ENCODE measurements around the gene TLL2. TPM values are rescaled to one million over a fixed set of nuclear protein-coding genes. Genes with fewer than 3 reads are reported as not detected.

TLL2 gene
- total and polyA plus RNA-seq, 8 donors: 0.09 to 0.69 (median 0.29) TPM

DNA sequence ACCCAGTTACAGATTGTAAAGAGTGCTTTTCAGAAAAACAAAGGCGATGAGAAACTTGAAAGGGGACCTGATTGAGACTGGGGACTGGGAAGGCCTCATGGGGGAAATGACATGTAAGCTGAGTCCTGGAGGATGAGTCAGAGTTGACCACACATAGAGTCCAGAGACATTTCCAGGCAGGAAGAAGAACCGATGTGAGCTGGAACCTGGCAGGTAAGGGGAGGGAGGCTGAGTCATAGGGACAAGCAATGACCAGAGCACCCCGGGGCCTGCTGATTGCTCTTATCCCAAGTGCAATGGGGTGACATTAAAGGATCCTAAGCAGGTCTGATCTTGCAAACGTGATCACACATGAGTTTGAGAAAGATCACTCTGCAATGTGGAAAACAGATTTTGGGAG lies 11.7 kb downstream of the TLL2 start:
- Histone ChIP-seq H3K9me3 (no peaks in the 10 kb centered on the region), H3K27me3 (peaks cover 0 to 41% of the 10 kb centered on the region in 2 donors), H3K4me1 (no peaks in the 10 kb centered on the region), H3K36me3 (no peaks in the 10 kb centered on the region), H3K4me3 (no peak overlapping the region), H3K27ac (no peak overlapping the region)
- DNase-seq: no peak
- TF ChIP-seq, protein P1, sequence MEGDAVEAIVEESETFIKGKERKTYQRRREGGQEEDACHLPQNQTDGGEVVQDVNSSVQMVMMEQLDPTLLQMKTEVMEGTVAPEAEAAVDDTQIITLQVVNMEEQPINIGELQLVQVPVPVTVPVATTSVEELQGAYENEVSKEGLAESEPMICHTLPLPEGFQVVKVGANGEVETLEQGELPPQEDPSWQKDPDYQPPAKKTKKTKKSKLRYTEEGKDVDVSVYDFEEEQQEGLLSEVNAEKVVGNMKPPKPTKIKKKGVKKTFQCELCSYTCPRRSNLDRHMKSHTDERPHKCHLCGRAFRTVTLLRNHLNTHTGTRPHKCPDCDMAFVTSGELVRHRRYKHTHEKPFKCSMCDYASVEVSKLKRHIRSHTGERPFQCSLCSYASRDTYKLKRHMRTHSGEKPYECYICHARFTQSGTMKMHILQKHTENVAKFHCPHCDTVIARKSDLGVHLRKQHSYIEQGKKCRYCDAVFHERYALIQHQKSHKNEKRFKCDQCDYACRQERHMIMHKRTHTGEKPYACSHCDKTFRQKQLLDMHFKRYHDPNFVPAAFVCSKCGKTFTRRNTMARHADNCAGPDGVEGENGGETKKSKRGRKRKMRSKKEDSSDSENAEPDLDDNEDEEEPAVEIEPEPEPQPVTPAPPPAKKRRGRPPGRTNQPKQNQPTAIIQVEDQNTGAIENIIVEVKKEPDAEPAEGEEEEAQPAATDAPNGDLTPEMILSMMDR (IDR thresholded peaks at IDR 0.05): no peak
- intact Hi-C loops (cut with DNase I): no loop called here
- ATAC-seq: no peak

DNA sequence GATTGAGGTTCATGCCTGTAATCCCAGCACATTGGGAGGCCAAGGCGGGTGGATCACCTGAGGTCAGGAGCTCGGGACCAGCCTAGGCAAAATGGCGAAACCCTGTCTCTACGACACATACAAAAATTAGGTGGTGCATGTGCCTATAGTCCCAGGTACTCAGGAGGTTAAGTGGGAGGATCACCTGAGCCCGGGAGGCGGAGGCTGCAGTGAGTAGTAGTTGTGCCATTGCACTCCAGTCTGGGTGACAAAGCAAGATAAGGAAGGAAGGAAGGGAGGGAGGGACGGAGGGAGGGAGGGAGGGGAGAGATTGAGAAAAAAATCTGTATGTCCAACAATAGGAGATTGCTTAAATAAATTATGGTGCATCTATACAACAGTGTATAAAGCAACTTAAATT lies 13.2 kb downstream of the TLL2 start:
- Histone ChIP-seq H3K36me3 (no peaks in the 10 kb centered on the region), H3K9me3 (no peaks in the 10 kb centered on the region), H3K27me3 (peaks cover 0 to 41% of the 10 kb centered on the region in 2 donors), H3K4me1 (no peaks in the 10 kb centered on the region), H3K27ac (no peak overlapping the region), H3K4me3 (no peak overlapping the region)
- TF ChIP-seq, protein P1 (IDR thresholded peaks at IDR 0.05): no peak
- intact Hi-C loops (cut with DNase I): no loop called here
- no peak for DNase-seq
- ATAC-seq: no peak

DNA sequence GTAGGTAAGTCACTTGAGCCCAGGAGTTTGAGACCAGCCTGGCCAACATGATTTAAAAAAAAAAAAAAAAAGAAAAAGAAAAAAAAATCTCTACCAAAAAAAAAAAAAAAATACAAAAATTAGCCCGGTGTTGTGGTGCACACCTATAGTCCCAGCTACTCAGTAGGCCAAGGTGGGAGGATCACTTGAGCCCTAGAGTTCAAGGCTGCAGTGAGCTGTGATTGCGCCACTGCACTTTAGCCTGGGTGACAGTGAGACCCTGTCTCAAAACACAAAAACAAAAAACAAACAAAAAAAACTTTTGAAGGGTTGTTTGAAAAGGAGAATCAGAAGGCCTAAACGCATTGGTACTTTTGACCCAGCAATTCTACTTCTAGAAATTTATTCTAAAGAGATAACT lies 13.7 kb downstream of the TLL2 start:
- H3K36me3 ChIP-seq: no peaks in the 10 kb centered on the region
- intact Hi-C loops (cut with DNase I): no loop called here
- ATAC-seq (no peak), DNase-seq (no peak)
- TF ChIP-seq, protein P1 (IDR thresholded peaks at IDR 0.05): no peak
- peaks cover 0 to 37% of the 10 kb centered on the region in 2 donors for H3K27me3 ChIP-seq
- no peaks in the 10 kb centered on the region for H3K9me3 ChIP-seq
- H3K4me3 ChIP-seq: no peak overlapping the region
- no peaks in the 10 kb centered on the region for H3K4me1 ChIP-seq
- no peak overlapping the region for H3K27ac ChIP-seq

DNA sequence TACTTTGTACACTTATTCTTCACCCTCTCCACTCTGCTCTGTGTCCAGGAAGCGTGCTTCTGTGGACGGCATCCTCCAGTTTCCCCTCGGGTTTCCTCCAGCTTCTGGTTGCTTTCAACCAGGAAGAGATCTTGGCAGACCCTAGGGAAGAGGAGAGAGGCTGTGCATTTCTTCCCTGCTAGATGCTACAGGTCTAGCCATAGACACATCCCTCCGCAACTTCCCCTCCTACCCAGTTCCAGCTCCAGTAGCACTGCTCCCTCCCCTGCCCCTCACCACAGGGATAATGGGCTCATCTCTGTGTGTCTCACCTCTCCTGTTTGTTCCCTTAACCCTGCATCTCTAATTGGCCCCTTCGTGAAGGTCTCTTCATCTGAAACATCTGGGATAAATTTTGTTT lies 16.3 kb downstream of the TLL2 start:
- DNase-seq (no peak), ATAC-seq (no peak)
- TF ChIP-seq, protein P1 (IDR thresholded peaks at IDR 0.05): no peak
- H3K36me3 ChIP-seq: no peaks in the 10 kb centered on the region
- peaks cover 0 to 22% of the 10 kb centered on the region in 2 donors for H3K27me3 ChIP-seq
- H3K4me1 ChIP-seq: no peaks in the 10 kb centered on the region
- no peak overlapping the region for H3K27ac ChIP-seq
- intact Hi-C loops (cut with DNase I): no loop called here
- no peaks in the 10 kb centered on the region for H3K9me3 ChIP-seq
- no peak overlapping the region for H3K4me3 ChIP-seq

DNA sequence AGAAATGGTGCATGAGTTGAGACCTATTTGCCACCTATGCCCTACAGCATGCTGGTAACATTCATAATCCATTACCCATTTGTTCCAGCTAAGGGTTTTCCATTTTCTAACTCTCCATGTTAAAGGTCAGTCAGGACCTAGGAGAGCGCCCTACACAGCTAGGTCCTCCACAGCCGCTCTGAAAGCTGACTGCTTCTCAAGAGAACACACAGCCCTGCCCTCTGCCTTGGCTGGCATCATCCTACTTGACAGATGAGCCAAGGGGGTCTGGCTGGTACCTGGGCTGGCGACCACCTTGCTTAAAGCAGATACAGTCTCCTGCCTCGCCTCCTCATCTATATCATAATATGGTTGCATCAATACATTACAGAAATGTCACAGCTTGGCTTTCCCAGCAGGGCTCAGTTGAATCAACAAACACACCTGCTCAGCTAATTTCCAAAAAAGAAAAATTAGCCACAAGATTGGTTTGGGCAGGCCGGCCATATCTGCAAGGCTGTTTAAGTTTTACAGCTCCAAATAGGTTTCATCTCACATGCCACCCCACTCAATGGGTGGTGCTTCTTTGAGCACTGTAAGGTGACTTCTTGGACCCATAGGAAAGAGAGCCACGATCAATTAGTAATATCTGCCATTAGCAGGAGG lies 17.3 kb downstream of the TLL2 start:
- intact Hi-C loops (cut with DNase I): no loop called here
- Histone ChIP-seq H3K27me3 (peaks cover 0 to 16% of the 10 kb centered on the region in 2 donors), H3K4me3 (no peak overlapping the region), H3K27ac (no peak overlapping the region), H3K36me3 (no peaks in the 10 kb centered on the region), H3K9me3 (no peaks in the 10 kb centered on the region), H3K4me1 (no peaks in the 10 kb centered on the region)
- TF ChIP-seq, protein P1 (IDR thresholded peaks at IDR 0.05): no peak
- DNase-seq: peak in 2 of 4 donors; percentile 30 to 43
- ATAC-seq: peak; percentile 71

All from left lung (tissue), 10 donors.